ENCODE results near the gene TGFBR1. TPM values are rescaled to one million over a fixed set of nuclear protein-coding genes. Genes with fewer than 3 reads are reported as not detected.

Gene TGFBR1
- total and polyA plus RNA-seq, 5 experiments from 2014 or later, result 19.2 to 45.3 (median 23.6) TPM

- ATAC-seq (peak; percentile 80 to 82), DNase-seq (peak; percentile 9 to 73 (median 52))
- peak overlapping the region in 5 of 10 donors; percentile 1 to 52 (median 13) for H3K4me3 Mint-ChIP-seq
- H3K27me3 Mint-ChIP-seq, result no peaks in the 10 kb centered on the region
- peaks cover 14 to 56% (median 53%) of the 10 kb centered on the region in 4 donors for H3K4me1 Mint-ChIP-seq
- POLR2A ChIA-PET, result interaction anchor here (0.6 to 3.3 kb wide), 7 partner anchors 35 to 142 kb away, joined by 3 to 8 read pairs (median 7); partner anchors contain the start of gene TGFBR1
- H3K27ac Mint-ChIP-seq, result peak overlapping the region; percentile 49 to 85 (median 72)
- peaks cover 10 to 70% (median 28%) of the 10 kb centered on the region in 3 donors for H3K36me3 Mint-ChIP-seq
- no peaks in the 10 kb centered on the region for H3K9me3 Mint-ChIP-seq
These were observed 35.9 kb downstream of the TGFBR1 start for GRCh38 chr9:99140685-99141314.

- Mint-ChIP-seq H3K4me1 (peaks cover 18 to 56% (median 50%) of the 10 kb centered on the region in 4 donors), H3K9me3 (no peaks in the 10 kb centered on the region), H3K27me3 (no peaks in the 10 kb centered on the region), H3K4me3 (no peak overlapping the region), H3K36me3 (peaks cover 19 to 80% (median 38%) of the 10 kb centered on the region in 3 donors), H3K27ac (peak overlapping the region in 6 of 10 donors; percentile 7 to 76 (median 70))
- POLR2A ChIA-PET, result interaction anchor here (0.7 to 2.2 kb wide), 4 partner anchors 24 to 98 kb away, joined by 3 to 8 read pairs (median 4); partner anchors contain the start of gene TGFBR1
- no peak for DNase-seq
- ATAC-seq, result no peak
These were observed 36.9 kb downstream of the TGFBR1 start for GRCh38 chr9:99141849-99142248.

- POLR2A ChIA-PET, result interaction anchor here (0.7 to 2.2 kb wide), 4 partner anchors 24 to 128 kb away, joined by 4 to 8 read pairs (median 4); partner anchors contain the start of gene TGFBR1
- ATAC-seq (no peak), DNase-seq (no peak)
- no peaks in the 10 kb centered on the region for H3K9me3 Mint-ChIP-seq
- H3K27ac Mint-ChIP-seq, result peak overlapping the region in 6 of 10 donors; percentile 7 to 76 (median 70)
- no peaks in the 10 kb centered on the region for H3K27me3 Mint-ChIP-seq
- H3K4me1 Mint-ChIP-seq, result peaks cover 19 to 55% (median 48%) of the 10 kb centered on the region in 4 donors
- H3K36me3 Mint-ChIP-seq, result peaks cover 19 to 85% (median 40%) of the 10 kb centered on the region in 3 donors
- H3K4me3 Mint-ChIP-seq, result no peak overlapping the region
These were observed 37.4 kb downstream of the TGFBR1 start for GRCh38 chr9:99142275-99142674.

GRCh38 chr9:99143655-99144054, 38.7 kb downstream of the TGFBR1 start:
- H3K36me3 Mint-ChIP-seq, result peaks cover 19 to 89% (median 50%) of the 10 kb centered on the region in 3 donors
- H3K4me1 Mint-ChIP-seq, result peaks cover 16 to 51% (median 39%) of the 10 kb centered on the region in 4 donors
- no peaks in the 10 kb centered on the region for H3K9me3 Mint-ChIP-seq
- peak overlapping the region in 1 of 10 donors; percentile 31 for H3K27ac Mint-ChIP-seq
- DNase-seq, result no peak
- ATAC-seq, result no peak
- no peaks in the 10 kb centered on the region for H3K27me3 Mint-ChIP-seq
- POLR2A ChIA-PET, result no interaction called here
- no peak overlapping the region for H3K4me3 Mint-ChIP-seq

GRCh38 chr9:99144966-99145365, 40.1 kb downstream of the TGFBR1 start:
- Mint-ChIP-seq H3K36me3 (peaks cover 22 to 88% (median 53%) of the 10 kb centered on the region in 3 donors), H3K4me1 (peaks cover 17 to 54% (median 39%) of the 10 kb centered on the region in 4 donors), H3K4me3 (no peak overlapping the region), H3K27ac (peak overlapping the region in 3 of 10 donors; percentile 20 to 63 (median 54)), H3K27me3 (no peaks in the 10 kb centered on the region), H3K9me3 (no peaks in the 10 kb centered on the region)
- POLR2A ChIA-PET, result no interaction called here
- DNase-seq (no peak), ATAC-seq (no peak)

- Mint-ChIP-seq H3K27ac (peak overlapping the region in 6 of 10 donors; percentile 8 to 80 (median 66)), H3K36me3 (peaks cover 14 to 80% (median 51%) of the 10 kb centered on the region in 3 donors), H3K4me1 (peaks cover 17 to 52% (median 41%) of the 10 kb centered on the region in 4 donors), H3K9me3 (no peaks in the 10 kb centered on the region), H3K27me3 (no peaks in the 10 kb centered on the region), H3K4me3 (no peak overlapping the region)
- DNase-seq, result no peak
- ATAC-seq, result no peak
- POLR2A ChIA-PET, result interaction anchor here (0.7 to 1.1 kb wide), 5 partner anchors 10 to 141 kb away, joined by 3 read pairs; partner anchors contain the start of gene TGFBR1
These were observed 41.7 kb downstream of the TGFBR1 start for GRCh38 chr9:99146574-99146973.

GRCh38 chr9:99147177-99147576, 42.3 kb downstream of the TGFBR1 start:
- Mint-ChIP-seq H3K27ac (peak overlapping the region in 6 of 10 donors; percentile 1 to 75 (median 55)), H3K4me1 (peaks cover 17 to 53% (median 36%) of the 10 kb centered on the region in 4 donors), H3K9me3 (no peaks in the 10 kb centered on the region), H3K27me3 (no peaks in the 10 kb centered on the region), H3K36me3 (peaks cover 14 to 77% (median 46%) of the 10 kb centered on the region in 3 donors), H3K4me3 (no peak overlapping the region)
- POLR2A ChIA-PET, result interaction anchor here (0.8 to 1.1 kb wide), 4 partner anchors 10 to 141 kb away, joined by 3 read pairs; partner anchors contain the start of gene TGFBR1
- DNase-seq, result no peak
- ATAC-seq, result no peak

GRCh38 chr9:99150451-99151171, 45.7 kb downstream of the TGFBR1 start:
- Mint-ChIP-seq H3K27ac (peak overlapping the region; percentile 50 to 97 (median 94)), H3K4me3 (peak overlapping the region; percentile 20 to 85 (median 72)), H3K36me3 (peaks cover 14 to 58% (median 30%) of the 10 kb centered on the region in 3 donors), H3K27me3 (no peaks in the 10 kb centered on the region), H3K9me3 (no peaks in the 10 kb centered on the region), H3K4me1 (peaks cover 18 to 60% (median 40%) of the 10 kb centered on the region in 4 donors)
- POLR2A ChIA-PET, result interaction anchor here (0.8 to 1.6 kb wide), 7 partner anchors 11 to 138 kb away, joined by 3 to 6 read pairs (median 4); no protein-coding TSS in a partner anchor
- ATAC-seq (peak; percentile 97 to 99), DNase-seq (peak in 5 of 10 donors; percentile 16 to 87 (median 69))

- POLR2A ChIA-PET, result no interaction called here
- no peak for ATAC-seq
- H3K27me3 Mint-ChIP-seq, result peaks cover 0 to 2% (median 0%) of the 10 kb centered on the region in 5 donors
These were observed 49.4 kb downstream of the TGFBR1 start for GRCh38 chr9:99154356-99154755.

GRCh38 chr9:99155736-99156135, 50.8 kb downstream of the TGFBR1 start:
- peaks cover 0 to 7% (median 5%) of the 10 kb centered on the region in 5 donors for H3K27me3 Mint-ChIP-seq

More at GRCh38 chr9:99154356-99154755, 49.4 kb downstream of the TGFBR1 start:
- H3K27ac Mint-ChIP-seq, result peak overlapping the region in 6 of 10 donors; percentile 13 to 81 (median 56)
- peaks cover under 1 to 20% (median 4%) of the 10 kb centered on the region in 3 donors for H3K36me3 Mint-ChIP-seq
- H3K4me3 Mint-ChIP-seq, result no peak overlapping the region
- DNase-seq, result no peak
- H3K4me1 Mint-ChIP-seq, result peaks cover 14 to 41% (median 25%) of the 10 kb centered on the region in 4 donors
- H3K9me3 Mint-ChIP-seq, result no peaks in the 10 kb centered on the region

GRCh38 chr9:99158629-99159028, 53.7 kb downstream of the TGFBR1 start:
- POLR2A ChIA-PET, result no interaction called here
- Mint-ChIP-seq H3K4me1 (peaks cover 9 to 21% (median 18%) of the 10 kb centered on the region in 4 donors), H3K4me3 (no peak overlapping the region), H3K27ac (peak overlapping the region in 2 of 10 donors; percentile 33 to 46), H3K36me3 (peaks cover 0 to 2% (median 0%) of the 10 kb centered on the region in 3 donors), H3K9me3 (no peaks in the 10 kb centered on the region), H3K27me3 (peaks cover 0 to 7% (median 5%) of the 10 kb centered on the region in 5 donors)
- DNase-seq (no peak), ATAC-seq (no peak)

More at GRCh38 chr9:99155736-99156135, 50.8 kb downstream of the TGFBR1 start:
- Mint-ChIP-seq H3K4me1 (peaks cover 13 to 34% (median 19%) of the 10 kb centered on the region in 4 donors), H3K36me3 (peaks cover 0 to 17% (median 2%) of the 10 kb centered on the region in 3 donors), H3K27ac (peak overlapping the region in 1 of 10 donors; percentile 63), H3K9me3 (no peaks in the 10 kb centered on the region), H3K4me3 (no peak overlapping the region)
- DNase-seq, result no peak
- POLR2A ChIA-PET, result interaction anchor here (0.7 kb wide), 1 partner anchor 156 kb away, joined by 3 read pairs; no protein-coding TSS in a partner anchor
- no peak for ATAC-seq

- H3K4me1 Mint-ChIP-seq, result peaks cover 12 to 19% (median 16%) of the 10 kb centered on the region in 4 donors
- no peak for DNase-seq
- peaks cover 0 to 7% (median 5%) of the 10 kb centered on the region in 5 donors for H3K27me3 Mint-ChIP-seq
- POLR2A ChIA-PET, result no interaction called here
- H3K36me3 Mint-ChIP-seq, result no peaks in the 10 kb centered on the region
- no peak for ATAC-seq
- H3K9me3 Mint-ChIP-seq, result no peaks in the 10 kb centered on the region
- no peak overlapping the region for H3K4me3 Mint-ChIP-seq
- H3K27ac Mint-ChIP-seq, result no peak overlapping the region
These were observed 55.3 kb downstream of the TGFBR1 start for GRCh38 chr9:99160173-99160572.
